ENCODE data around the gene NCOR1. TPM values are rescaled to one million over a fixed set of nuclear protein-coding genes. Genes with fewer than 3 reads are reported as not detected.

NCOR1 gene
- total and polyA plus RNA-seq, 9 of the 15 experiments (the other 6 are each of a cell fraction or from before 2014, with no cell fraction given): 20.2 to 66.5 (median 50.9) TPM

- TF ChIP-seq NFIX (CRISPR knock-in tag; IDR thresholded peaks at IDR 0.05; ENCODE audit: low read depth) (no peak), RBFOX2 (IDR thresholded peaks at IDR 0.05; ENCODE audit: low read depth, low read length) (peak; percentile 96), ZFPM2 (CRISPR knock-in tag; IDR thresholded peaks at IDR 0.05) (no peak), TAF7 (tag; IDR thresholded peaks at IDR 0.05) (0 out of 2 replicates have a peak, but pooled peaks have one; percentile 13), SMARCC2 (IDR thresholded peaks at IDR 0.05; ENCODE audit: low read depth) (no peak), ZNF133 (CRISPR knock-in tag; IDR thresholded peaks at IDR 0.05) (no peak), PML (IDR thresholded peaks at IDR 0.05; ENCODE audit: low read length) (no peak), ZNF316 (IDR thresholded peaks at IDR 0.05) (no peak), GABPB1 (CRISPR knock-in tag; IDR thresholded peaks at IDR 0.05) (peak; percentile 79), ZBTB49 (CRISPR knock-in tag; IDR thresholded peaks at IDR 0.05; ENCODE audit: borderline replicate concordance) (no peak), ZNF407 (IDR thresholded peaks at IDR 0.05; ENCODE audit: low read depth) (no peak), ATF1 (CRISPR knock-in tag; IDR thresholded peaks at IDR 0.05) (peak; percentile 85), ATF1 (tag; IDR thresholded peaks at IDR 0.05) (peak; percentile 98), BCOR (IDR thresholded peaks at IDR 0.05) (no peak), CGGBP1 (CRISPR knock-in tag; IDR thresholded peaks at IDR 0.05) (no peak)
Measured at GRCh38 chr17:15999141-15999973, 216.0 kb downstream of the NCOR1 start, which contains the start of the genes TTC19 and ZSWIM7 (continued).
